HCT116 (cell line): Measurements from ENCODE around the gene FANK1.

Experiments
- CTCF ChIP-seq, 3 experiments: fragments of 200-600 bp in 1 of 3; sonication (generic) in 1 of 3; IDR thresholded peaks in 2 of 3; conservative IDR thresholded peaks in 1 of 3; 2 replicates each; pipeline ENCODE4 v1.5.1; 2012 to 2017; ENCODE audit warnings: low read depth in 2 of 3, low read length in 2 of 3, antibody characterized with exemption in 1 of 3, borderline replicate concordance in 1 of 3, control low read depth in 1 of 3, mild to moderate bottlenecking in 1 of 3, mixed read lengths in 1 of 3, mixed run types in 1 of 3, moderate library complexity in 1 of 3; ENCODE audit not compliant: insufficient read depth in 1 of 3
- EGR1 ChIP-seq: IDR thresholded peaks from 2 replicates; pipeline ENCODE4 v1.6.1; 2012; ENCODE audit warnings: low read depth
- EZH2 ChIP-seq: fragments of 200-600 bp; sonication (generic); IDR thresholded peaks from 2 replicates; pipeline ENCODE4 v1.6.1; 2017; ENCODE audit warnings: antibody characterized with exemption, mixed run types
- MAX ChIP-seq: IDR thresholded peaks from 2 replicates; pipeline ENCODE4 v1.6.1; 2012
- POLR2A ChIP-seq: IDR thresholded peaks from 2 replicates; pipeline ENCODE4 v1.7.0; 2011; ENCODE audit warnings: borderline replicate concordance; ENCODE audit not compliant: insufficient read depth, insufficient read length; ENCODE audit errors: extremely low read depth
- POLR2AphosphoS5 ChIP-seq: IDR thresholded peaks from 2 replicates; pipeline ENCODE4 v1.6.1; 2011; ENCODE audit warnings: mild to moderate bottlenecking, low read depth, low read length, moderate library complexity
- YY1 ChIP-seq: IDR thresholded peaks from 2 replicates; pipeline ENCODE4 v1.6.1; 2011; ENCODE audit warnings: low read length, low read depth, moderate library complexity, mild to moderate bottlenecking; ENCODE audit not compliant: insufficient replicate concordance; ENCODE audit errors: extremely low read depth
- ZNF274 ChIP-seq: fragments of 200-500 bp; sonication (Bioruptor generic); IDR thresholded peaks from 2 replicates; pipeline ENCODE4 v1.6.1; 2014; ENCODE audit warnings: mild to moderate bottlenecking, low read depth, low read length, inconsistent platforms

GRCh38 chr10:125989791-125990190 is 93.4 kb downstream of the FANK1 start:
- TF ChIP-seq EZH2 (no peak), POLR2A (no peak), MAX (no peak), POLR2AphosphoS5 (no peak), CTCF (IDR thresholded peaks at IDR 0.05 in 2 of 3, conservative IDR thresholded peaks at IDR 0.05 in 1 of 3; ENCODE audit: borderline replicate concordance in 1 of 3, insufficient read depth in 1 of 3, low read depth in 2 of 3, low read length in 2 of 3) (no peak), YY1 (no peak), EGR1 (no peak), ZNF274 (no peak)
